ENCODE results near the gene CLCN4. TPM values are rescaled to one million over a fixed set of nuclear protein-coding genes. Genes with fewer than 3 reads are reported as not detected.

Gene CLCN4
- total RNA-seq = not detected

GRCh38 chrX:10156199-10157031 is at the start of gene CLCN4:
Gene CLCN4 (plus strand): TSS chrX:10156975. CDS start chrX:10185033, 28,058 bp downstream.
- Mint-ChIP-seq H3K27me3 (ENCODE audit: low read depth) (peaks cover 38% of the 10 kb centered on the region), H3K9me3 (no peaks in the 10 kb centered on the region), H3K4me1 (ENCODE audit: low read depth) (peaks cover 9% of the 10 kb centered on the region), H3K36me3 (ENCODE audit: low read depth) (no peaks in the 10 kb centered on the region), H3K27ac (no peak within 1 kb of the TSS), H3K4me3 (no peak within 1 kb of the TSS)
- DNase-seq = no peak
- CTCF ChIA-PET = interaction anchor here (1.1 kb wide), 2 partner anchors 36 to 283 kb away, joined by 3 to 5 read pairs; no protein-coding TSS in a partner anchor
- intact Hi-C loops (cut with micrococcal nuclease) = no loop called here

GRCh38 chrX:10107483-10107882 is 49.3 kb upstream of the CLCN4 start:
- Mint-ChIP-seq H3K9me3 (no peaks in the 10 kb centered on the region), H3K4me1 (ENCODE audit: low read depth) (peaks cover 58% of the 10 kb centered on the region), H3K27me3 (ENCODE audit: low read depth) (no peaks in the 10 kb centered on the region), H3K4me3 (peak overlapping the region; percentile 12), H3K27ac (peak overlapping the region; percentile 78), H3K36me3 (ENCODE audit: low read depth) (peaks cover 2% of the 10 kb centered on the region)
- no peak for DNase-seq
- intact Hi-C loops (cut with micrococcal nuclease) = loop anchor here (1.0 kb wide), 2 partner anchors 9 to 24 kb away; no protein-coding TSS in a partner anchor
- CTCF ChIA-PET = interaction anchor here (1.5 to 16.2 kb wide), 2 partner anchors 11 to 112 kb away, joined by 5 to 241 read pairs; no protein-coding TSS in a partner anchor

- DNase-seq = peak; percentile 18
- Mint-ChIP-seq H3K4me3 (no peak overlapping the region), H3K9me3 (no peaks in the 10 kb centered on the region), H3K27me3 (ENCODE audit: low read depth) (no peaks in the 10 kb centered on the region), H3K27ac (peak overlapping the region; percentile 18), H3K4me1 (ENCODE audit: low read depth) (peaks cover 64% of the 10 kb centered on the region), H3K36me3 (ENCODE audit: low read depth) (peaks cover 2% of the 10 kb centered on the region)
- intact Hi-C loops (cut with micrococcal nuclease) = no loop called here
- CTCF ChIA-PET = interaction anchor here (1.5 to 16.2 kb wide), 2 partner anchors 11 to 113 kb away, joined by 5 to 241 read pairs; no protein-coding TSS in a partner anchor
Observed at GRCh38 chrX:10108288-10108687, 48.5 kb upstream of the CLCN4 start.

- intact Hi-C loops (cut with micrococcal nuclease) = loop anchor here (2.0 to 5.0 kb wide), 2 partner anchors 95 to 647 kb away; no protein-coding TSS in a partner anchor
- Mint-ChIP-seq H3K36me3 (ENCODE audit: low read depth) (no peaks in the 10 kb centered on the region), H3K4me3 (no peak overlapping the region), H3K9me3 (no peaks in the 10 kb centered on the region), H3K4me1 (ENCODE audit: low read depth) (peaks cover 64% of the 10 kb centered on the region), H3K27ac (no peak overlapping the region), H3K27me3 (ENCODE audit: low read depth) (no peaks in the 10 kb centered on the region)
- no peak for DNase-seq
- CTCF ChIA-PET = interaction anchor here (0.9 to 16.2 kb wide), 2 partner anchors 24 to 114 kb away, joined by 4 to 241 read pairs; no protein-coding TSS in a partner anchor
Observed at GRCh38 chrX:10109695-10110094, 47.1 kb upstream of the CLCN4 start.

GRCh38 chrX:10110316-10110935 is 46.3 kb upstream of the CLCN4 start:
- CTCF ChIA-PET = interaction anchor here (0.7 to 16.2 kb wide), 7 partner anchors 8 to 115 kb away, joined by 3 to 241 read pairs (median 4); no protein-coding TSS in a partner anchor
- Mint-ChIP-seq H3K9me3 (no peaks in the 10 kb centered on the region), H3K27me3 (ENCODE audit: low read depth) (no peaks in the 10 kb centered on the region), H3K4me3 (peak overlapping the region; percentile 64), H3K36me3 (ENCODE audit: low read depth) (no peaks in the 10 kb centered on the region), H3K27ac (peak overlapping the region; percentile 91), H3K4me1 (ENCODE audit: low read depth) (peaks cover 63% of the 10 kb centered on the region)
- no peak for DNase-seq
- intact Hi-C loops (cut with micrococcal nuclease) = loop anchor here (2.0 to 5.0 kb wide), 2 partner anchors 96 to 648 kb away; no protein-coding TSS in a partner anchor

GRCh38 chrX:10110984-10111363 is 45.8 kb upstream of the CLCN4 start:
- no peaks in the 10 kb centered on the region for H3K27me3 Mint-ChIP-seq (ENCODE audit: low read depth)
- peak; percentile 46 for DNase-seq
- CTCF ChIA-PET = interaction anchor here (0.7 to 16.2 kb wide), 7 partner anchors 9 to 115 kb away, joined by 3 to 241 read pairs (median 4); no protein-coding TSS in a partner anchor
- intact Hi-C loops (cut with micrococcal nuclease) = loop anchor here (1.0 to 5.0 kb wide), 4 partner anchors 13 to 649 kb away; no protein-coding TSS in a partner anchor
- H3K9me3 Mint-ChIP-seq = no peaks in the 10 kb centered on the region
- H3K4me3 Mint-ChIP-seq = peak overlapping the region; percentile 64
- H3K27ac Mint-ChIP-seq = peak overlapping the region; percentile 91
- H3K36me3 Mint-ChIP-seq (ENCODE audit: low read depth) = no peaks in the 10 kb centered on the region
- peaks cover 57% of the 10 kb centered on the region for H3K4me1 Mint-ChIP-seq (ENCODE audit: low read depth)

- H3K27ac Mint-ChIP-seq = peak overlapping the region; percentile 91
- peak overlapping the region; percentile 64 for H3K4me3 Mint-ChIP-seq
- H3K27me3 Mint-ChIP-seq (ENCODE audit: low read depth) = no peaks in the 10 kb centered on the region
- H3K9me3 Mint-ChIP-seq = no peaks in the 10 kb centered on the region
- DNase-seq = peak; percentile 59
- peaks cover 2% of the 10 kb centered on the region for H3K36me3 Mint-ChIP-seq (ENCODE audit: low read depth)
- CTCF ChIA-PET = interaction anchor here (0.6 to 16.2 kb wide), 9 partner anchors 8 to 123 kb away, joined by 3 to 241 read pairs (median 5); no protein-coding TSS in a partner anchor
- intact Hi-C loops (cut with micrococcal nuclease) = loop anchor here (1.0 to 5.0 kb wide), 5 partner anchors 13 to 649 kb away; no protein-coding TSS in a partner anchor
- peaks cover 56% of the 10 kb centered on the region for H3K4me1 Mint-ChIP-seq (ENCODE audit: low read depth)
Observed at GRCh38 chrX:10111364-10112148, 45.2 kb upstream of the CLCN4 start.

GRCh38 chrX:10112510-10112909 is 44.3 kb upstream of the CLCN4 start:
- H3K4me1 Mint-ChIP-seq (ENCODE audit: low read depth) = peaks cover 49% of the 10 kb centered on the region
- peaks cover 3% of the 10 kb centered on the region for H3K36me3 Mint-ChIP-seq (ENCODE audit: low read depth)
- intact Hi-C loops (cut with micrococcal nuclease) = loop anchor here (1.0 to 5.0 kb wide), 2 partner anchors 115 to 650 kb away; no protein-coding TSS in a partner anchor
- no peak overlapping the region for H3K27ac Mint-ChIP-seq
- H3K4me3 Mint-ChIP-seq = no peak overlapping the region
- DNase-seq = no peak
- no peaks in the 10 kb centered on the region for H3K9me3 Mint-ChIP-seq
- CTCF ChIA-PET = interaction anchor here (0.8 to 16.2 kb wide), 3 partner anchors 15 to 117 kb away, joined by 3 to 241 read pairs (median 12); no protein-coding TSS in a partner anchor
- no peaks in the 10 kb centered on the region for H3K27me3 Mint-ChIP-seq (ENCODE audit: low read depth)

GRCh38 chrX:10115082-10115481 is 41.7 kb upstream of the CLCN4 start:
- Mint-ChIP-seq H3K4me1 (ENCODE audit: low read depth) (peaks cover 39% of the 10 kb centered on the region), H3K36me3 (ENCODE audit: low read depth) (peaks cover 3% of the 10 kb centered on the region), H3K27me3 (ENCODE audit: low read depth) (no peaks in the 10 kb centered on the region), H3K27ac (no peak overlapping the region), H3K9me3 (no peaks in the 10 kb centered on the region), H3K4me3 (no peak overlapping the region)
- intact Hi-C loops (cut with micrococcal nuclease) = no loop called here
- CTCF ChIA-PET = interaction anchor here (0.7 to 16.2 kb wide), 2 partner anchors 21 to 120 kb away, joined by 3 to 241 read pairs; no protein-coding TSS in a partner anchor
- no peak for DNase-seq

- Mint-ChIP-seq H3K4me3 (no peak overlapping the region), H3K27me3 (ENCODE audit: low read depth) (no peaks in the 10 kb centered on the region), H3K27ac (no peak overlapping the region), H3K9me3 (no peaks in the 10 kb centered on the region), H3K36me3 (ENCODE audit: low read depth) (peaks cover 3% of the 10 kb centered on the region), H3K4me1 (ENCODE audit: low read depth) (peaks cover 25% of the 10 kb centered on the region)
- intact Hi-C loops (cut with micrococcal nuclease) = no loop called here
- no peak for DNase-seq
- CTCF ChIA-PET = interaction anchor here (0.6 to 16.2 kb wide), 7 partner anchors 20 to 122 kb away, joined by 3 to 241 read pairs (median 3); no protein-coding TSS in a partner anchor
Observed at GRCh38 chrX:10117301-10117700, 39.5 kb upstream of the CLCN4 start.

GRCh38 chrX:10117864-10118377 is 38.9 kb upstream of the CLCN4 start:
- H3K36me3 Mint-ChIP-seq (ENCODE audit: low read depth) = peaks cover 3% of the 10 kb centered on the region
- no peaks in the 10 kb centered on the region for H3K27me3 Mint-ChIP-seq (ENCODE audit: low read depth)
- no peak for DNase-seq
- peaks cover 20% of the 10 kb centered on the region for H3K4me1 Mint-ChIP-seq (ENCODE audit: low read depth)
- H3K27ac Mint-ChIP-seq = no peak overlapping the region
- no peak overlapping the region for H3K4me3 Mint-ChIP-seq
- H3K9me3 Mint-ChIP-seq = no peaks in the 10 kb centered on the region
- intact Hi-C loops (cut with micrococcal nuclease) = loop anchor here (2.0 kb wide), 2 partner anchors 35 to 1375 kb away; no protein-coding TSS in a partner anchor
- CTCF ChIA-PET = interaction anchor here (0.5 to 16.2 kb wide), 12 partner anchors 10 to 252 kb away, joined by 3 to 241 read pairs (median 3); no protein-coding TSS in a partner anchor
